SK-N-SH (cell line): Measurements from ENCODE around the gene EPHA3. TPM values are rescaled to one million over a fixed set of nuclear protein-coding genes. Genes with fewer than 3 reads are reported as not detected.

Experiments
- CTCF ChIA-PET: fragments of 300-600, 350-600 bp; formaldehyde crosslinking; extraction: SDS; loops from one replicate; lab custom pipeline; 2021; lab: Yijun Ruan, JAX
- POLR2A ChIA-PET: fragments of 350-600 bp; sonication (Branson Sonifier 250); formaldehyde crosslinking; extraction: SDS; loops from one replicate; lab custom pipeline; 2020; ENCODE audit warnings: antibody characterized with exemption, inconsistent platforms; lab: Yijun Ruan, JAX
- DNase-seq: peaks from one replicate; pipeline ENCODE4 v3.0.0; 2012
- H2AFZ ChIP-seq: fragments of 200-600 bp; sonication (generic); 2 replicates; pipeline ENCODE4 v1.8.1; 2016; ENCODE audit warnings: antibody characterized with exemption, mild to moderate bottlenecking, low read depth
- H3F3A ChIP-seq: fragments of 200-600 bp; sonication (generic); replicated peaks from 2 replicates; pipeline ENCODE3; 2016; ENCODE audit warnings: antibody characterized with exemption, mild to moderate bottlenecking; ENCODE audit not compliant: insufficient read depth
- H3K27ac ChIP-seq, 2 experiments: fragments of 200-500 bp in 1 of 2; fragments of 200-600 bp in 1 of 2; sonication (Bioruptor generic) in 1 of 2; sonication (generic), shearing (Covaris generic) in 1 of 2; 2 replicates each; pipeline versions ENCODE4 v1.5.1 to v1.6.1; 2014 to 2016; ENCODE audit warnings: low read depth in 2 of 2, inconsistent platforms in 1 of 2, low read length in 1 of 2, mild to moderate bottlenecking in 1 of 2, mixed read lengths in 1 of 2
- H3K27me3 ChIP-seq: fragments of 200-600 bp; sonication (generic), shearing (Covaris generic); 2 replicates; pipeline ENCODE4 v1.6.1; 2016; ENCODE audit warnings: mixed run types; ENCODE audit not compliant: insufficient read depth
- H3K36me3 ChIP-seq, 2 experiments: fragments of 200-500 bp in 1 of 2; fragments of 200-600 bp in 1 of 2; sonication (Bioruptor generic) in 1 of 2; sonication (generic) in 1 of 2; replicated peaks in 1 of 2; 2 replicates each; pipeline versions ENCODE3 to v1.5.1; 2014 to 2016; ENCODE audit warnings: low read length in 1 of 2, mild to moderate bottlenecking in 1 of 2; ENCODE audit not compliant: insufficient read depth in 2 of 2, control insufficient read depth in 1 of 2
- H3K4me1 ChIP-seq, 2 experiments: fragments of 200-500 bp in 1 of 2; fragments of 200-600 bp in 1 of 2; sonication (Bioruptor generic) in 1 of 2; sonication (generic), shearing (Covaris generic) in 1 of 2; 2 replicates each; pipeline versions ENCODE4 v1.5.1 to v1.6.1; 2014 to 2016; ENCODE audit warnings: low read depth in 1 of 2, low read length in 1 of 2, mixed run types in 1 of 2; ENCODE audit not compliant: insufficient read depth in 2 of 2, control insufficient read depth in 1 of 2
- H3K4me2 ChIP-seq: fragments of 200-600 bp; sonication (generic), shearing (Covaris generic); 2 replicates; pipeline ENCODE4 v1.6.1; 2017; ENCODE audit warnings: mixed run types
- H3K4me3 ChIP-seq, 2 experiments: fragments of 200-500 bp in 1 of 2; fragments of 200-600 bp in 1 of 2; sonication (Bioruptor generic) in 1 of 2; sonication (generic), shearing (Covaris generic) in 1 of 2; 2 replicates each; pipeline versions ENCODE4 v1.5.1 to v1.8.1; 2014 to 2016; ENCODE audit warnings: low read depth in 2 of 2, inconsistent platforms in 1 of 2, low read length in 1 of 2, mild to moderate bottlenecking in 1 of 2, mixed read lengths in 1 of 2, moderate library complexity in 1 of 2
- H3K79me2 ChIP-seq: fragments of 200-600 bp; sonication (generic); 2 replicates; pipeline ENCODE4 v1.8.1; 2017; ENCODE audit warnings: mild to moderate bottlenecking; ENCODE audit not compliant: insufficient read depth
- H3K9ac ChIP-seq: fragments of 200-600 bp; sonication (generic); 2 replicates; pipeline ENCODE4 v1.6.1; 2017; ENCODE audit warnings: mixed run types
- H3K9me2 ChIP-seq: fragments of 200-600 bp; sonication (generic); 2 replicates; pipeline ENCODE4 v1.6.1; 2017; ENCODE audit warnings: mixed run types
- H3K9me3 ChIP-seq: fragments of 200-600 bp; sonication (generic); 2 replicates; pipeline ENCODE4 v1.6.1; 2017; ENCODE audit warnings: mixed run types, mild to moderate bottlenecking, moderate library complexity
- H4K20me1 ChIP-seq: fragments of 200-600 bp; sonication (generic); 2 replicates; pipeline ENCODE4 v1.6.1; 2017; ENCODE audit warnings: mild to moderate bottlenecking, mixed run types; ENCODE audit not compliant: insufficient read depth
- EP300 ChIP-seq, 2 experiments: IDR thresholded peaks; 2 replicates each; pipeline versions ENCODE4 v1.4.0 to v1.6.1; 2012; ENCODE audit warnings: borderline replicate concordance in 1 of 2, low read depth in 1 of 2, low read length in 1 of 2
- JUND ChIP-seq: IDR thresholded peaks from 2 replicates; pipeline ENCODE4 v1.4.0; 2012
- MEF2A ChIP-seq: IDR thresholded peaks from 2 replicates; pipeline ENCODE4 v1.4.0; 2012; ENCODE audit warnings: low read depth, borderline replicate concordance
- NRF1 ChIP-seq: IDR thresholded peaks from 2 replicates; pipeline ENCODE4 v1.6.1; 2012; ENCODE audit warnings: low read depth, mild to moderate bottlenecking, low read length
- POLR2AphosphoS5 ChIP-seq: IDR thresholded peaks from 2 replicates; pipeline ENCODE4 v1.6.1; 2012; ENCODE audit warnings: low read depth, low read length
- RAD21 ChIP-seq: IDR thresholded peaks from 2 replicates; pipeline ENCODE4 v1.6.1; 2012; ENCODE audit warnings: mild to moderate bottlenecking, low read length
- RCOR1 ChIP-seq: fragments of 150-350 bp; IDR thresholded peaks from 2 replicates; pipeline ENCODE4 v1.6.1; 2017; ENCODE audit warnings: antibody characterized with exemption, low read length
- USF1 ChIP-seq: IDR thresholded peaks from 2 replicates; pipeline ENCODE4 v1.4.0; 2012; ENCODE audit warnings: low read depth, borderline replicate concordance
- ZBTB33 ChIP-seq: IDR thresholded peaks from 2 replicates; pipeline ENCODE4 v1.4.0; 2012; ENCODE audit warnings: low read depth, borderline replicate concordance
- WGBS: methylation state at CpG from one replicate; pipeline ENCODE4 v1.1.6; 2017; ENCODE audit warnings: low lambda C conversion rate; 5-methylcytosine and 5-hydroxymethylcytosine counted together
- polyA plus RNA-seq, 3 experiments: library from polyadenylated mRNA; depleted of rRNA; stranded (reverse); fragments of >200 nt; gene quantifications; 2 replicates each; pipeline ENCODE4 v1.2.3, GENCODE V29; 2012
- TF ChIP-seq, protein P1 (sequence below): IDR thresholded peaks from 2 replicates; pipeline ENCODE4 v1.6.1; 2012; ENCODE audit warnings: mild to moderate bottlenecking, low read depth, low read length, moderate library complexity
- TF ChIP-seq, protein P2 (sequence below): fragments of 200-600 bp; sonication (generic); IDR thresholded peaks from 2 replicates; pipeline ENCODE4 v1.6.1; 2017; ENCODE audit warnings: antibody characterized with exemption, mild to moderate bottlenecking, moderate library complexity

EPHA3 gene
- polyA plus RNA-seq, 1 of the 3 experiments (the other 2 are of a cell fraction) = not detected

DNA sequence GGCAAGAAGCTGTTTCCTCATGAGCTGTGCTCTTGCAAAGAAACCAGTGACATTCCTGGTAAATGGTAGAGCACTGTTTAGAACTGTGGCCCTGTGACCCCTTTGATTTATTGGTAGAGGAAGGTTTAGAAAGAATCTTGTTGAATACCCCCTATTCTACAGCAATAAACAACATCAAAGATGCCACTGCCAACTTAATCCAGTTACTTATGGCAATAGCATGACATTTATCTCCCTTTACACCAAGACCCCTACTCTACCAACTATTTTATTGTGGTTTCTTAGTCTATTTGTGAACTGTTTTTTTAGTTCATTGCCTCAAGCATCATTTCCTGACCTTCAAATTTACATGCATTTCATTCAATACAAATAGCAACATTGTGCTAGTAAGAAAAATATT, 288.6 kb downstream of the EPHA3 start (continued):
- TF ChIP-seq, protein P1, sequence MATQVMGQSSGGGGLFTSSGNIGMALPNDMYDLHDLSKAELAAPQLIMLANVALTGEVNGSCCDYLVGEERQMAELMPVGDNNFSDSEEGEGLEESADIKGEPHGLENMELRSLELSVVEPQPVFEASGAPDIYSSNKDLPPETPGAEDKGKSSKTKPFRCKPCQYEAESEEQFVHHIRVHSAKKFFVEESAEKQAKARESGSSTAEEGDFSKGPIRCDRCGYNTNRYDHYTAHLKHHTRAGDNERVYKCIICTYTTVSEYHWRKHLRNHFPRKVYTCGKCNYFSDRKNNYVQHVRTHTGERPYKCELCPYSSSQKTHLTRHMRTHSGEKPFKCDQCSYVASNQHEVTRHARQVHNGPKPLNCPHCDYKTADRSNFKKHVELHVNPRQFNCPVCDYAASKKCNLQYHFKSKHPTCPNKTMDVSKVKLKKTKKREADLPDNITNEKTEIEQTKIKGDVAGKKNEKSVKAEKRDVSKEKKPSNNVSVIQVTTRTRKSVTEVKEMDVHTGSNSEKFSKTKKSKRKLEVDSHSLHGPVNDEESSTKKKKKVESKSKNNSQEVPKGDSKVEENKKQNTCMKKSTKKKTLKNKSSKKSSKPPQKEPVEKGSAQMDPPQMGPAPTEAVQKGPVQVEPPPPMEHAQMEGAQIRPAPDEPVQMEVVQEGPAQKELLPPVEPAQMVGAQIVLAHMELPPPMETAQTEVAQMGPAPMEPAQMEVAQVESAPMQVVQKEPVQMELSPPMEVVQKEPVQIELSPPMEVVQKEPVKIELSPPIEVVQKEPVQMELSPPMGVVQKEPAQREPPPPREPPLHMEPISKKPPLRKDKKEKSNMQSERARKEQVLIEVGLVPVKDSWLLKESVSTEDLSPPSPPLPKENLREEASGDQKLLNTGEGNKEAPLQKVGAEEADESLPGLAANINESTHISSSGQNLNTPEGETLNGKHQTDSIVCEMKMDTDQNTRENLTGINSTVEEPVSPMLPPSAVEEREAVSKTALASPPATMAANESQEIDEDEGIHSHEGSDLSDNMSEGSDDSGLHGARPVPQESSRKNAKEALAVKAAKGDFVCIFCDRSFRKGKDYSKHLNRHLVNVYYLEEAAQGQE = no peak
- TF ChIP-seq EP300 (IDR thresholded peaks at IDR 0.05; ENCODE audit: borderline replicate concordance in 1 of 2, low read depth in 1 of 2, low read length in 1 of 2) (no peak), ZBTB33 (no peak)

DNA sequence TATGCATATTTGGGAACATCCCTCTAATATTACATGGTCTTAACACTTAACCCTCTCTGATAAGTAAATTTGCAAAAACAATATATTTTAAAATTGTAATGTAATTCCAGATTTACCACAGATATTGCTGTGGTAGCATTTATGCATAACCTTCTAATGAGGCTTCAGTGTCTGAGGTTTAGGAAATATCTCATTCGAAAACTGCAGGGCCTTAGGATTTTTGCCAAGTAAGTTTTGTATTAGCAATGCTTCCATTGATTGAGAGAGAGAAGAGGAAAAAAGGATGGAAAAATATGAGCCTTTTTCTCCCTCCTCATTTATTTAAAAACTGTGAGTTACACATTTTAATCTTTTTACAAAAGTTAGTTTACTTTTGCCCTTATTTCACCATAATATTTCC, 294.6 kb downstream of the EPHA3 start:
- Histone ChIP-seq H2AFZ (no peak overlapping the region), H3K9me2 (no peaks in the 10 kb centered on the region), H3F3A (no peaks in the 10 kb centered on the region), H3K4me3 (no peak overlapping the region), H3K27me3 (peaks cover 14% of the 10 kb centered on the region), H3K36me3 (no peaks in the 10 kb centered on the region), H3K9me3 (no peaks in the 10 kb centered on the region), H3K27ac (no peak overlapping the region), H4K20me1 (no peaks in the 10 kb centered on the region), H3K9ac (no peak overlapping the region), H3K79me2 (no peaks in the 10 kb centered on the region), H3K4me1 (no peaks in the 10 kb centered on the region), H3K4me2 (no peak overlapping the region)
- POLR2A ChIA-PET = no interaction called here
- TF ChIP-seq ZBTB33 = no peak
- TF ChIP-seq, protein P2, sequence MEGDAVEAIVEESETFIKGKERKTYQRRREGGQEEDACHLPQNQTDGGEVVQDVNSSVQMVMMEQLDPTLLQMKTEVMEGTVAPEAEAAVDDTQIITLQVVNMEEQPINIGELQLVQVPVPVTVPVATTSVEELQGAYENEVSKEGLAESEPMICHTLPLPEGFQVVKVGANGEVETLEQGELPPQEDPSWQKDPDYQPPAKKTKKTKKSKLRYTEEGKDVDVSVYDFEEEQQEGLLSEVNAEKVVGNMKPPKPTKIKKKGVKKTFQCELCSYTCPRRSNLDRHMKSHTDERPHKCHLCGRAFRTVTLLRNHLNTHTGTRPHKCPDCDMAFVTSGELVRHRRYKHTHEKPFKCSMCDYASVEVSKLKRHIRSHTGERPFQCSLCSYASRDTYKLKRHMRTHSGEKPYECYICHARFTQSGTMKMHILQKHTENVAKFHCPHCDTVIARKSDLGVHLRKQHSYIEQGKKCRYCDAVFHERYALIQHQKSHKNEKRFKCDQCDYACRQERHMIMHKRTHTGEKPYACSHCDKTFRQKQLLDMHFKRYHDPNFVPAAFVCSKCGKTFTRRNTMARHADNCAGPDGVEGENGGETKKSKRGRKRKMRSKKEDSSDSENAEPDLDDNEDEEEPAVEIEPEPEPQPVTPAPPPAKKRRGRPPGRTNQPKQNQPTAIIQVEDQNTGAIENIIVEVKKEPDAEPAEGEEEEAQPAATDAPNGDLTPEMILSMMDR = no peak
- no peak for TF ChIP-seq USF1
- TF ChIP-seq JUND = no peak
- TF ChIP-seq RAD21 = no peak
- no peak for TF ChIP-seq POLR2AphosphoS5
- no peak for TF ChIP-seq RCOR1
- TF ChIP-seq NRF1 = no peak
- TF ChIP-seq, protein P1 = no peak
- TF ChIP-seq MEF2A = no peak
- 5% methylated on average over 1 of the region's 1 CpG for WGBS
- CTCF ChIA-PET = no interaction called here
- no peak for DNase-seq
